HepG2 (cell line): ENCODE measurements around the gene SHISA5. TPM values are rescaled to one million over a fixed set of nuclear protein-coding genes. Genes with fewer than 3 reads are reported as not detected.

Experiments used
- ATAC-seq: fragments of 200-7000 bp; cut with Tn5 transposase; 3 replicates; pipeline ENCODE4 v1.9.1; 2020; ENCODE audit warnings: mild to moderate bottlenecking, moderate library complexity
- BruUV-seq: library from RNA; stranded (reverse); fragments of 400-500 nt; replicated peaks from 2 replicates; lab custom pipeline; 2021; lab: Mats Ljungman, UMichigan
- CTCF ChIA-PET: fragments of 300-600 bp; formaldehyde crosslinking; extraction: SDS; loops from one replicate; lab custom pipeline; 2021; ENCODE audit warnings: low total read pairs, inconsistent platforms, low intra/inter-chr PET ratio; lab: Yijun Ruan, JAX
- POLR2A ChIA-PET: fragments of 350-600 bp; sonication (Branson Sonifier 250); formaldehyde crosslinking; loops from one replicate; lab custom pipeline; 2020; ENCODE audit warnings: antibody characterized with exemption, inconsistent platforms; lab: Yijun Ruan, JAX
- DNase-seq: peaks from one replicate; pipeline ENCODE4 v3.0.0-alpha.2; 2015; ENCODE audit warnings: low spot score
- FAIRE-seq: peaks from 3 replicates; lab custom pipeline; 2011; peaks lifted over from hg19 to GRCh38; lab: Jason Lieb, UNC
- H2AFZ ChIP-seq: one replicate; pipeline ENCODE4 v1.6.1; 2011; ENCODE audit warnings: low read length, inconsistent platforms
- H3K27ac ChIP-seq: fragments of 300-600 bp; 3 replicates; pipeline ENCODE4 v1.8.0; 2011; ENCODE audit warnings: mixed run types, mild to moderate bottlenecking, mixed read lengths, low read length, inconsistent platforms; ENCODE audit not compliant: insufficient read depth; ENCODE audit errors: extremely low read length
- H3K27me3 ChIP-seq, 2 experiments: fragments of 200-600 bp in 1 of 2; 2 replicates in 1 of 2; 3 replicates in 1 of 2; pipeline versions ENCODE4 v1.6.0 to v1.8.0; 2011; ENCODE audit warnings: low read length in 2 of 2, mild to moderate bottlenecking in 2 of 2, moderate library complexity in 2 of 2, inconsistent platforms in 1 of 2; ENCODE audit not compliant: insufficient read depth in 2 of 2, control insufficient read depth in 1 of 2
- H3K36me3 ChIP-seq, 2 experiments: fragments of 200-600 bp in 1 of 2; replicated peaks in 1 of 2; 2 replicates in 1 of 2; 3 replicates in 1 of 2; pipeline versions ENCODE4 v1.5.1 to v1.8.0; 2011; ENCODE audit warnings: low read length in 2 of 2, inconsistent platforms in 1 of 2; ENCODE audit not compliant: insufficient read depth in 2 of 2, control insufficient read depth in 1 of 2
- H3K4me1 ChIP-seq: 2 replicates; pipeline ENCODE4 v1.5.1; 2012; ENCODE audit warnings: low read length, inconsistent platforms; ENCODE audit not compliant: insufficient read depth
- H3K4me2 ChIP-seq: 2 replicates; pipeline ENCODE4 v1.6.0; 2011; ENCODE audit warnings: low read depth, low read length, inconsistent platforms
- H3K4me3 ChIP-seq, 3 experiments: fragments of 200-600 bp in 1 of 3; sonication (generic), shearing (Covaris generic) in 1 of 3; replicated peaks in 1 of 3; 2 replicates each; pipeline ENCODE4 v1.5.1; 2011 to 2016; ENCODE audit warnings: low read length in 3 of 3, inconsistent platforms in 2 of 3, low read depth in 2 of 3, mild to moderate bottlenecking in 2 of 3, control low read depth in 1 of 3, mixed read lengths in 1 of 3; ENCODE audit not compliant: insufficient read depth in 1 of 3
- H3K79me2 ChIP-seq: one replicate; pipeline ENCODE4 v1.6.1; 2011; ENCODE audit warnings: low read length, inconsistent platforms; ENCODE audit not compliant: insufficient read depth
- H3K9ac ChIP-seq: 2 replicates; pipeline ENCODE4 v1.6.0; 2011; ENCODE audit warnings: mild to moderate bottlenecking, low read depth, low read length, inconsistent platforms; ENCODE audit not compliant: insufficient read depth
- H3K9me3 ChIP-seq: 2 replicates; pipeline ENCODE4 v1.5.1; 2012; ENCODE audit warnings: mild to moderate bottlenecking, low read length
- H4K20me1 ChIP-seq: 2 replicates; pipeline ENCODE4 v1.6.0; 2011; ENCODE audit warnings: inconsistent platforms, mild to moderate bottlenecking, low read length, moderate library complexity; ENCODE audit not compliant: insufficient read depth
- ARID2 ChIP-seq: sonication (generic); formaldehyde crosslinking; IDR thresholded peaks from 2 replicates; pipeline ENCODE4 v1.8.1; 2022; ENCODE audit warnings: mild to moderate bottlenecking, missing genetic modification reagents, borderline replicate concordance
- FOXO1 ChIP-seq: sonication (generic); formaldehyde crosslinking; IDR thresholded peaks from 2 replicates; pipeline ENCODE4 v1.4.0; 2020; ENCODE audit warnings: missing genetic modification reagents
- GZF1 ChIP-seq: sonication (generic); formaldehyde crosslinking; IDR thresholded peaks from 2 replicates; pipeline ENCODE4 v1.5.1; 2020; ENCODE audit warnings: mild to moderate bottlenecking, missing genetic modification reagents
- JUND ChIP-seq: sonication (generic); formaldehyde crosslinking; IDR thresholded peaks from 2 replicates; pipeline ENCODE4 v1.8.0; 2022; ENCODE audit warnings: mild to moderate bottlenecking, missing genetic modification reagents
- PCBP1 ChIP-seq: fragments of 200-400 bp; formaldehyde crosslinking; IDR thresholded peaks from 2 replicates; pipeline ENCODE4 v1.6.1; 2017; ENCODE audit warnings: mild to moderate bottlenecking, low read depth, low read length, borderline replicate concordance
- RNF2 ChIP-seq: fragments of 450-650 bp; conservative IDR thresholded peaks from 2 replicates; pipeline ENCODE4 v1.6.1; 2016; ENCODE audit warnings: low read depth
- ZFP82 ChIP-seq: sonication (generic); formaldehyde crosslinking; IDR thresholded peaks from 2 replicates; pipeline ENCODE4 v1.5.1; 2020; ENCODE audit warnings: mild to moderate bottlenecking, missing genetic modification reagents, borderline replicate concordance
- ZNF143 ChIP-seq: sonication (generic); formaldehyde crosslinking; IDR thresholded peaks from 2 replicates; pipeline ENCODE4 v1.4.0; 2020; ENCODE audit warnings: missing genetic modification reagents
- ZNF383 ChIP-seq: sonication (generic); formaldehyde crosslinking; IDR thresholded peaks from 2 replicates; pipeline ENCODE4 v1.4.0; 2020; ENCODE audit warnings: missing genetic modification reagents, mild to moderate bottlenecking, borderline replicate concordance
- ZNF441 ChIP-seq: sonication (generic); formaldehyde crosslinking; IDR thresholded peaks from 2 replicates; pipeline ENCODE4 v1.7.0; 2021; ENCODE audit warnings: missing genetic modification reagents, borderline replicate concordance
- ZNF552 ChIP-seq: sonication (generic); formaldehyde crosslinking; IDR thresholded peaks from 2 replicates; pipeline ENCODE4 v1.9.0; 2022; ENCODE audit warnings: missing genetic modification reagents, mild to moderate bottlenecking, borderline replicate concordance
- ZNF567 ChIP-seq: sonication (generic); formaldehyde crosslinking; IDR thresholded peaks from 2 replicates; pipeline ENCODE4 v1.8.1; 2023; ENCODE audit warnings: mild to moderate bottlenecking, missing genetic modification reagents, borderline replicate concordance
- ZNF614 ChIP-seq: IDR thresholded peaks from 2 replicates; pipeline ENCODE4 v1.6.1; 2018; ENCODE audit warnings: missing biosample characterization, missing genetic modification reagents, inconsistent platforms, borderline replicate concordance
- ZNF629 ChIP-seq: sonication (generic); formaldehyde crosslinking; conservative IDR thresholded peaks from 2 replicates; pipeline ENCODE4 v1.5.0; 2020; ENCODE audit warnings: missing genetic modification reagents
- WGBS: methylation state at CpG from one replicate; pipeline ENCODE4 v1.1.6; 2017; ENCODE audit warnings: low lambda C conversion rate; 5-methylcytosine and 5-hydroxymethylcytosine counted together
- in situ Hi-C: cut with HindIII; loops from 2 replicates; pipeline ENCODE4 v1.10.0; 2017; ENCODE audit warnings: low pct_unique_long_range_greater_than_20kb; ENCODE audit not compliant: extremely low pct_ligation_motif_present
- intact Hi-C: fragments of 100-400 bp; cut with micrococcal nuclease; formaldehyde crosslinking; loops from one replicate; pipeline ENCODE4 v1.10.0; 2022; ENCODE audit not compliant: unreplicated experiment
- polyA plus RNA-seq, 8 experiments: library from polyadenylated mRNA; depleted of rRNA in 3 of 8; stranded (reverse) in 7 of 8; unstranded in 1 of 8; fragments of >200 nt; fragmentation: Illumina TruSeq in 4 of 8; extraction: Trizol in 4 of 8; gene quantifications; 2 replicates each; pipeline versions ENCODE4 v1.2.1 to v1.2.3, GENCODE V29; 2011 to 2016; ENCODE audit warnings: low read depth in 4 of 8, missing spikeins in 1 of 8, mixed read lengths in 1 of 8; ENCODE audit not compliant: insufficient read depth in 1 of 8
- total RNA-seq, 5 experiments: library from RNA; depleted of rRNA; stranded (reverse); fragments of >200 nt; fragmentation: Illumina TruSeq; extraction: Trizol; gene quantifications; 2 replicates each; pipeline ENCODE4 v1.2.3, GENCODE V29; 2016; ENCODE audit warnings: low read depth in 1 of 5
- TF ChIP-seq, protein P1 (sequence below): sonication (generic); formaldehyde crosslinking; IDR thresholded peaks from 2 replicates; pipeline ENCODE4 v1.4.0; 2020; ENCODE audit warnings: mild to moderate bottlenecking, missing genetic modification reagents, borderline replicate concordance
- TF ChIP-seq, protein P2 (sequence below): sonication (generic); formaldehyde crosslinking; IDR thresholded peaks from 2 replicates; pipeline ENCODE4 v1.5.0; 2020; ENCODE audit warnings: missing genetic modification reagents
- TF ChIP-seq, protein P3 (sequence below): sonication (generic); formaldehyde crosslinking; IDR thresholded peaks from 2 replicates; pipeline ENCODE4 v1.5.0; 2020; ENCODE audit warnings: missing genetic modification reagents
- TF ChIP-seq, protein P4 (sequence below): sonication (generic); formaldehyde crosslinking; IDR thresholded peaks from 2 replicates; pipeline ENCODE4 v1.8.0; 2022; ENCODE audit warnings: mild to moderate bottlenecking, missing genetic modification reagents, moderate library complexity
- TF ChIP-seq, protein P5 (sequence below): sonication (generic); formaldehyde crosslinking; IDR thresholded peaks from 2 replicates; pipeline ENCODE4 v1.4.0; 2020; ENCODE audit warnings: mild to moderate bottlenecking, missing genetic modification reagents

Gene SHISA5
- total and polyA plus RNA-seq, 2 of the 13 experiments (the other 11 are each of a cell fraction or from before 2014, with no cell fraction given): 75.8 to 91.4 TPM

DNA sequence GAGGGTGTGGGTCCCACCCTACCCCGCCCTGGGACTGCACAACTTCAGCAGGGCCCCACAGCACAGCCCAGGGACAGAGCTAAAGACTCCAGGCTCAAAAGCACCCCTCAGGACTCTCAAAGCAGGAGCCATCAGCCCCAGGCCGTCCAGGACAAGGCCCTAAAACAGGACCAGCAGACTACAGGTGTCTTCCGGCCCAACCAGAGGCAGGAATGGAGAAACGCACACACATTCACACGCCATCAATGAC is 31.4 kb downstream of the SHISA5 start:
- POLR2A ChIA-PET: interaction anchor here (0.8 to 3.2 kb wide), 31 partner anchors 8 to 284 kb away, joined by 3 to 41 read pairs (median 10); partner anchors contain the start of genes ATRIP, CCDC51, CDC25A and CELSR3
- peak overlapping the region; percentile 95 for H3K4me2 ChIP-seq
- in situ Hi-C loops: no loop called here
- FAIRE-seq (no peak), ATAC-seq (peak; percentile 47)
- no peaks in the 10 kb centered on the region for H3K9me3 ChIP-seq
- H3K79me2 ChIP-seq: peaks cover 4% of the 10 kb centered on the region
- H3K27me3 ChIP-seq: no peaks in the 10 kb centered on the region; a peak in 1 of 5 replicates
- peak overlapping the region; percentile 89 for H3K27ac ChIP-seq
- no peaks in the 10 kb centered on the region for H4K20me1 ChIP-seq
- H3K4me3 ChIP-seq: peak overlapping the region; percentile 61 to 83 (median 65)
- 0% methylated on average over 1 of the region's 5 CpGs for WGBS
- H3K4me1 ChIP-seq: peaks cover 57% of the 10 kb centered on the region
- TF ChIP-seq ZNF552: no peak
- TF ChIP-seq GZF1 (CRISPR knock-in tag): no peak
- TF ChIP-seq PCBP1: 0 out of 2 replicates have a peak, but pooled peaks have one; percentile 11
- no peak for TF ChIP-seq FOXO1 (CRISPR knock-in tag)
- TF ChIP-seq RNF2: no peak
- TF ChIP-seq, protein P1, sequence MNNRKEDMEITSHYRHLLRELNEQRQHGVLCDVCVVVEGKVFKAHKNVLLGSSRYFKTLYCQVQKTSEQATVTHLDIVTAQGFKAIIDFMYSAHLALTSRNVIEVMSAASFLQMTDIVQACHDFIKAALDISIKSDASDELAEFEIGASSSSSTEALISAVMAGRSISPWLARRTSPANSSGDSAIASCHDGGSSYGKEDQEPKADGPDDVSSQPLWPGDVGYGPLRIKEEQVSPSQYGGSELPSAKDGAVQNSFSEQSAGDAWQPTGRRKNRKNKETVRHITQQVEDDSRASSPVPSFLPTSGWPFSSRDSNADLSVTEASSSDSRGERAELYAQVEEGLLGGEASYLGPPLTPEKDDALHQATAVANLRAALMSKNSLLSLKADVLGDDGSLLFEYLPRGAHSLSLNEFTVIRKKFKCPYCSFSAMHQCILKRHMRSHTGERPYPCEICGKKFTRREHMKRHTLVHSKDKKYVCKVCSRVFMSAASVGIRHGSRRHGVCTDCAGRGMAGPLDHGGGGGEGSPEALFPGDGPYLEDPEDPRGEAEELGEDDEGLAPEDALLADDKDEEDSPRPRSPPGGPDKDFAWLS: no peak
- no peak for TF ChIP-seq ZNF629
- no peak for TF ChIP-seq ZNF567 (CRISPR knock-in tag)
- TF ChIP-seq JUND (CRISPR knock-in tag): no peak
- TF ChIP-seq ZNF441 (CRISPR knock-in tag): no peak
- TF ChIP-seq ZNF143 (CRISPR knock-in tag): 0 out of 2 replicates have a peak, but pooled peaks have one; percentile 19
- TF ChIP-seq ZFP82: no peak; the same call in 1 of the 2 replicates
- TF ChIP-seq, protein P2, sequence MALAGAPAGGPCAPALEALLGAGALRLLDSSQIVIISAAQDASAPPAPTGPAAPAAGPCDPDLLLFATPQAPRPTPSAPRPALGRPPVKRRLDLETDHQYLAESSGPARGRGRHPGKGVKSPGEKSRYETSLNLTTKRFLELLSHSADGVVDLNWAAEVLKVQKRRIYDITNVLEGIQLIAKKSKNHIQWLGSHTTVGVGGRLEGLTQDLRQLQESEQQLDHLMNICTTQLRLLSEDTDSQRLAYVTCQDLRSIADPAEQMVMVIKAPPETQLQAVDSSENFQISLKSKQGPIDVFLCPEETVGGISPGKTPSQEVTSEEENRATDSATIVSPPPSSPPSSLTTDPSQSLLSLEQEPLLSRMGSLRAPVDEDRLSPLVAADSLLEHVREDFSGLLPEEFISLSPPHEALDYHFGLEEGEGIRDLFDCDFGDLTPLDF (CRISPR knock-in tag): no peak
- TF ChIP-seq, protein P3, sequence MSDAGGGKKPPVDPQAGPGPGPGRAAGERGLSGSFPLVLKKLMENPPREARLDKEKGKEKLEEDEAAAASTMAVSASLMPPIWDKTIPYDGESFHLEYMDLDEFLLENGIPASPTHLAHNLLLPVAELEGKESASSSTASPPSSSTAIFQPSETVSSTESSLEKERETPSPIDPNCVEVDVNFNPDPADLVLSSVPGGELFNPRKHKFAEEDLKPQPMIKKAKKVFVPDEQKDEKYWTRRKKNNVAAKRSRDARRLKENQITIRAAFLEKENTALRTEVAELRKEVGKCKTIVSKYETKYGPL (CRISPR knock-in tag): no peak
- TF ChIP-seq ZNF614 (CRISPR knock-in tag): no peak
- TF ChIP-seq, protein P4, sequence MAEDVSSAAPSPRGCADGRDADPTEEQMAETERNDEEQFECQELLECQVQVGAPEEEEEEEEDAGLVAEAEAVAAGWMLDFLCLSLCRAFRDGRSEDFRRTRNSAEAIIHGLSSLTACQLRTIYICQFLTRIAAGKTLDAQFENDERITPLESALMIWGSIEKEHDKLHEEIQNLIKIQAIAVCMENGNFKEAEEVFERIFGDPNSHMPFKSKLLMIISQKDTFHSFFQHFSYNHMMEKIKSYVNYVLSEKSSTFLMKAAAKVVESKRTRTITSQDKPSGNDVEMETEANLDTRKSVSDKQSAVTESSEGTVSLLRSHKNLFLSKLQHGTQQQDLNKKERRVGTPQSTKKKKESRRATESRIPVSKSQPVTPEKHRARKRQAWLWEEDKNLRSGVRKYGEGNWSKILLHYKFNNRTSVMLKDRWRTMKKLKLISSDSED (CRISPR knock-in tag): no peak
- TF ChIP-seq ZNF383 (CRISPR knock-in tag): no peak
- TF ChIP-seq ARID2 (CRISPR knock-in tag): 0 out of 2 replicates have a peak, but pooled peaks have one; percentile 59
- TF ChIP-seq, protein P5, sequence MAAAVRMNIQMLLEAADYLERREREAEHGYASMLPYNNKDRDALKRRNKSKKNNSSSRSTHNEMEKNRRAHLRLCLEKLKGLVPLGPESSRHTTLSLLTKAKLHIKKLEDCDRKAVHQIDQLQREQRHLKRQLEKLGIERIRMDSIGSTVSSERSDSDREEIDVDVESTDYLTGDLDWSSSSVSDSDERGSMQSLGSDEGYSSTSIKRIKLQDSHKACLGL (CRISPR knock-in tag): 0 out of 2 replicates have a peak, but pooled peaks have one; percentile 2
- TF ChIP-seq, all 625 proteins: peak for 4
- intact Hi-C loops: loop anchor here (2.0 kb wide), 2 partner anchors 34 to 84 kb away; partner anchors contain the start of gene PFKFB4
- DNase-seq: no peak
- Histone ChIP-seq H3K36me3 (peaks cover 2 to 10% of the 10 kb centered on the region in 2 experiments; a peak in 2 of 5 replicates), H3K9ac (peak overlapping the region; percentile 80), H2AFZ (no peak overlapping the region)
- BruUV-seq: no TSS peak
- CTCF ChIA-PET: no interaction called here
